HEK293 (cell line): ENCODE results near the gene LSMEM2.

Experiments
- CTCF ChIA-PET: fragments of 350-600 bp; formaldehyde crosslinking; extraction: SDS; loops from one replicate; lab custom pipeline; 2021; ENCODE audit warnings: antibody characterized with exemption; lab: Yijun Ruan, JAX
- POLR2A ChIA-PET: fragments of 300-600 bp; formaldehyde crosslinking; extraction: SDS; loops from one replicate; lab custom pipeline; 2020; ENCODE audit warnings: antibody characterized with exemption, inconsistent platforms; lab: Yijun Ruan, JAX
- H3K27ac ChIP-seq: fragments of 200-500 bp; sonication (Bioruptor generic); 2 replicates; pipeline ENCODE4 v1.5.1; 2014; ENCODE audit warnings: low read depth, low read length, control low read depth, inconsistent platforms; ENCODE audit errors: extremely low read depth
- H3K36me3 ChIP-seq, 2 experiments: fragments of 200-500 bp in 1 of 2; sonication (Bioruptor generic) in 1 of 2; 1 replicate in 1 of 2; 2 replicates in 1 of 2; pipeline ENCODE4 v1.5.1; 2014 to 2017; ENCODE audit warnings: inconsistent platforms in 2 of 2, low read length in 2 of 2; ENCODE audit not compliant: control insufficient read depth in 2 of 2, insufficient read depth in 1 of 2
- H3K4me1 ChIP-seq: fragments of 200-500 bp; sonication (Bioruptor generic); 2 replicates; pipeline ENCODE4 v1.5.1; 2014; ENCODE audit warnings: mild to moderate bottlenecking, low read length, inconsistent platforms; ENCODE audit not compliant: control insufficient read depth, insufficient read depth
- H3K4me3 ChIP-seq: 2 replicates; pipeline ENCODE4 v1.5.1; 2011; ENCODE audit warnings: low read depth, mild to moderate bottlenecking, control low read depth, low read length, moderate library complexity
- H3K9me3 ChIP-seq: fragments of 200-500 bp; sonication (Bioruptor generic); 2 replicates; pipeline ENCODE4 v1.5.1; 2014; ENCODE audit warnings: low read depth, low read length, inconsistent platforms; ENCODE audit not compliant: control insufficient read depth, insufficient read depth
- FEZF1 ChIP-seq: fragments of 450-650 bp; formaldehyde crosslinking; IDR thresholded peaks from 2 replicates; pipeline ENCODE4 v1.5.1; 2016; ENCODE audit warnings: missing biosample characterization, missing genetic modification characterization
- GLIS2 ChIP-seq: fragments of 450-650 bp; formaldehyde crosslinking; IDR thresholded peaks from 2 replicates; pipeline ENCODE4 v1.5.1; 2016; ENCODE audit warnings: missing biosample characterization, missing genetic modification characterization
- IKZF3 ChIP-seq: fragments of 450-650 bp; IDR thresholded peaks from 2 replicates; pipeline ENCODE4 v1.5.0; 2018; ENCODE audit warnings: missing biosample characterization, mild to moderate bottlenecking, missing genetic modification characterization, moderate library complexity
- INSM2 ChIP-seq: fragments of 450-650 bp; formaldehyde crosslinking; IDR thresholded peaks from 2 replicates; pipeline ENCODE4 v1.5.1; 2016; ENCODE audit warnings: missing biosample characterization, missing genetic modification characterization
- KLF7 ChIP-seq: fragments of 450-650 bp; formaldehyde crosslinking; IDR thresholded peaks from 2 replicates; pipeline ENCODE4 v1.5.1; 2016; ENCODE audit warnings: missing biosample characterization, missing genetic modification characterization, borderline replicate concordance
- MYNN ChIP-seq: fragments of 450-650 bp; formaldehyde crosslinking; IDR thresholded peaks from 2 replicates; pipeline ENCODE4 v1.5.1; 2016; ENCODE audit warnings: missing biosample characterization, missing genetic modification characterization, borderline replicate concordance
- OVOL3 ChIP-seq: fragments of 450-650 bp; formaldehyde crosslinking; IDR thresholded peaks from 2 replicates; pipeline ENCODE4 v1.5.1; 2016; ENCODE audit warnings: missing biosample characterization, missing genetic modification characterization
- REPIN1 ChIP-seq: fragments of 450-650 bp; formaldehyde crosslinking; IDR thresholded peaks from 2 replicates; pipeline ENCODE4 v1.5.1; 2017; ENCODE audit warnings: missing biosample characterization, missing genetic modification characterization, low read depth
- SETDB1 ChIP-seq: IDR thresholded peaks from one replicate; pipeline ENCODE4 v1.6.1; 2017; ENCODE audit warnings: mild to moderate bottlenecking, low read length, moderate library complexity, mixed read lengths; ENCODE audit not compliant: insufficient read length
- SP2 ChIP-seq: fragments of 450-650 bp; formaldehyde crosslinking; IDR thresholded peaks from 2 replicates; pipeline ENCODE4 v1.5.1; 2016; ENCODE audit warnings: missing biosample characterization, missing genetic modification characterization
- ZBTB10 ChIP-seq: fragments of 450-650 bp; formaldehyde crosslinking; IDR thresholded peaks from 2 replicates; pipeline ENCODE4 v1.5.1; 2016; ENCODE audit warnings: missing biosample characterization, missing genetic modification characterization
- ZBTB21 ChIP-seq: fragments of 450-650 bp; formaldehyde crosslinking; IDR thresholded peaks from 2 replicates; pipeline ENCODE4 v1.5.1; 2017; ENCODE audit warnings: missing biosample characterization, missing genetic modification characterization
- ZBTB7A ChIP-seq: fragments of 450-650 bp; formaldehyde crosslinking; IDR thresholded peaks from 2 replicates; pipeline ENCODE4 v1.5.1; 2016; ENCODE audit warnings: low read depth, missing biosample characterization, missing genetic modification characterization
- ZIC2 ChIP-seq: fragments of 450-650 bp; formaldehyde crosslinking; IDR thresholded peaks from 2 replicates; pipeline ENCODE4 v1.5.1; 2016; ENCODE audit warnings: missing biosample characterization, missing genetic modification characterization
- ZNF114 ChIP-seq: fragments of 450-650 bp; formaldehyde crosslinking; IDR thresholded peaks from 2 replicates; pipeline ENCODE4 v1.5.0; 2017; ENCODE audit warnings: missing biosample characterization, missing genetic modification characterization
- ZNF121 ChIP-seq: fragments of 450-650 bp; formaldehyde crosslinking; IDR thresholded peaks from 2 replicates; pipeline ENCODE4 v1.5.1; 2016; ENCODE audit warnings: missing biosample characterization, missing genetic modification characterization
- ZNF341 ChIP-seq: fragments of 450-650 bp; formaldehyde crosslinking; IDR thresholded peaks from 2 replicates; pipeline ENCODE4; 2016; ENCODE audit warnings: low read depth, missing biosample characterization, missing genetic modification characterization
- ZNF391 ChIP-seq: fragments of 450-650 bp; formaldehyde crosslinking; IDR thresholded peaks from 2 replicates; pipeline ENCODE4 v1.5.1; 2016; ENCODE audit warnings: low read depth, missing biosample characterization, missing genetic modification characterization, borderline replicate concordance
- ZNF394 ChIP-seq: fragments of 450-650 bp; formaldehyde crosslinking; IDR thresholded peaks from 2 replicates; pipeline ENCODE4 v1.5.1; 2016; ENCODE audit warnings: missing biosample characterization, missing genetic modification characterization, mild to moderate bottlenecking, moderate library complexity, borderline replicate concordance
- ZNF514 ChIP-seq: fragments of 450-650 bp; formaldehyde crosslinking; IDR thresholded peaks from 2 replicates; pipeline ENCODE4 v1.5.1; 2016; ENCODE audit warnings: missing biosample characterization, missing genetic modification characterization
- ZNF530 ChIP-seq: fragments of 450-650 bp; formaldehyde crosslinking; IDR thresholded peaks from 2 replicates; pipeline ENCODE4 v1.5.1; 2016; ENCODE audit warnings: low read depth, missing biosample characterization, missing genetic modification characterization
- ZNF555 ChIP-seq: fragments of 450-650 bp; formaldehyde crosslinking; conservative IDR thresholded peaks from 2 replicates; pipeline ENCODE4 v1.5.1; 2017; ENCODE audit warnings: missing biosample characterization, mild to moderate bottlenecking, missing genetic modification characterization, inconsistent platforms
- ZNF707 ChIP-seq: fragments of 450-650 bp; formaldehyde crosslinking; IDR thresholded peaks from 2 replicates; pipeline ENCODE4 v1.5.1; 2016; ENCODE audit warnings: missing biosample characterization, missing genetic modification characterization
- ZNF76 ChIP-seq: fragments of 450-650 bp; formaldehyde crosslinking; IDR thresholded peaks from 2 replicates; pipeline ENCODE4; 2016; ENCODE audit warnings: low read depth, missing biosample characterization, missing genetic modification characterization, borderline replicate concordance
- ZNF837 ChIP-seq: fragments of 450-650 bp; formaldehyde crosslinking; IDR thresholded peaks from 2 replicates; pipeline ENCODE4 v1.5.1; 2016; ENCODE audit warnings: missing biosample characterization, missing genetic modification characterization
- TF ChIP-seq, protein P1 (sequence below): fragments of 450-650 bp; formaldehyde crosslinking; IDR thresholded peaks from 2 replicates; pipeline ENCODE4 v1.5.1; 2016; ENCODE audit warnings: missing biosample characterization, missing genetic modification characterization
- TF ChIP-seq, protein P2 (sequence below): fragments of 450-650 bp; IDR thresholded peaks from 2 replicates; pipeline ENCODE4 v1.5.1; 2018; ENCODE audit warnings: missing biosample characterization, missing genetic modification characterization

LSMEM2 gene

DNA sequence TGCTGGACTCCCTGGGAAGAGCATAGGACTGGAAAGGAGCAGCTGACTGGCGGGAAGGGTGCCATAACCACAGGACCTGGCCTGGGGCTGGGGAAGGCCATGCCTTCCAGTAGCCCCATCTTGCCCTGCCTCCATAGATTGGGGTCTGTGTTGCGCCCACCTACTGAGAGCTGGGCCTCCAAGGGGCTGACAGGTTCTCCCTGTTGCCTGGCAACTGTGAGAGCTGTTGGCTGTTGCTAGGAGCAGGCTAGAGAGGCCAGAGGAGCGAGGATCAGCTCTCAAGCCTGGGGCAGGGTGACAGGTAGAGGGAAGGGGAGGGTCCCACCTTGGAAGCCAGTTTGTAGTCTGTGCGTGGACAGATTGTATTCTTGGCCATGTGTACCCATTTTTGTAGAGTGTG lies 45.7 kb upstream of the LSMEM2 start:
- TF ChIP-seq ZNF341 (tag by site-specific recombination) (peak; percentile 78), MYNN (tag by site-specific recombination) (peak; percentile 73; the same call in 1 of the 2 replicates), KLF7 (tag by site-specific recombination) (no peak), ZIC2 (peak; percentile 62), SP2 (tag by site-specific recombination) (0 out of 2 replicates have a peak, but pooled peaks have one; percentile 6), FEZF1 (peak; percentile 43), GLIS2 (peak; percentile 39; the same call in 1 of the 2 replicates), ZNF394 (tag by site-specific recombination) (peak; percentile 57; the same call in 1 of the 2 replicates), ZNF76 (tag by site-specific recombination) (no peak)
- no peak overlapping the region for H3K4me3 ChIP-seq
- POLR2A ChIA-PET = interaction anchor here (0.7 to 2.0 kb wide), 2 partner anchors 95 to 124 kb away, joined by 3 to 9 read pairs; partner anchors contain the start of gene TUSC2
- H3K4me1 ChIP-seq = peaks cover 7% of the 10 kb centered on the region
- no peaks in the 10 kb centered on the region for H3K36me3 ChIP-seq
- H3K9me3 ChIP-seq = no peaks in the 10 kb centered on the region
- H3K27ac ChIP-seq = no peak overlapping the region
- CTCF ChIA-PET = interaction anchor here (0.5 to 1.8 kb wide), 5 partner anchors 13 to 39 kb away, joined by 3 to 8 read pairs (median 5); no protein-coding TSS in a partner anchor

GRCh38 chr3:50235716-50236483 lies 43.0 kb upstream of the LSMEM2 start, which contains the start of gene GNAI2:
GNAI2 (plus strand) TSS chr3:50236204; CDS start chr3:50236336, 132 bp downstream.
- peak within 1 kb of the TSS; percentile 77 for H3K27ac ChIP-seq
- no peaks in the 10 kb centered on the region for H3K9me3 ChIP-seq
- H3K4me3 ChIP-seq = peak within 1 kb of the TSS; percentile 67
- CTCF ChIA-PET = interaction anchor here (0.6 to 3.9 kb wide), 5 partner anchors 10 to 308 kb away, joined by 3 to 28 read pairs (median 7); no protein-coding TSS in a partner anchor
- peaks cover 0 to 10% of the 10 kb centered on the region in 2 experiments; a peak in 1 of 3 replicates for H3K36me3 ChIP-seq
- peaks cover 14% of the 10 kb centered on the region for H3K4me1 ChIP-seq
- POLR2A ChIA-PET = interaction anchor here (0.5 to 2.5 kb wide), 15 partner anchors 9 to 313 kb away, joined by 3 to 17 read pairs (median 5); partner anchors contain the start of genes HYAL3, IFRD2, NAA80 and TUSC2
- TF ChIP-seq, protein P1, sequence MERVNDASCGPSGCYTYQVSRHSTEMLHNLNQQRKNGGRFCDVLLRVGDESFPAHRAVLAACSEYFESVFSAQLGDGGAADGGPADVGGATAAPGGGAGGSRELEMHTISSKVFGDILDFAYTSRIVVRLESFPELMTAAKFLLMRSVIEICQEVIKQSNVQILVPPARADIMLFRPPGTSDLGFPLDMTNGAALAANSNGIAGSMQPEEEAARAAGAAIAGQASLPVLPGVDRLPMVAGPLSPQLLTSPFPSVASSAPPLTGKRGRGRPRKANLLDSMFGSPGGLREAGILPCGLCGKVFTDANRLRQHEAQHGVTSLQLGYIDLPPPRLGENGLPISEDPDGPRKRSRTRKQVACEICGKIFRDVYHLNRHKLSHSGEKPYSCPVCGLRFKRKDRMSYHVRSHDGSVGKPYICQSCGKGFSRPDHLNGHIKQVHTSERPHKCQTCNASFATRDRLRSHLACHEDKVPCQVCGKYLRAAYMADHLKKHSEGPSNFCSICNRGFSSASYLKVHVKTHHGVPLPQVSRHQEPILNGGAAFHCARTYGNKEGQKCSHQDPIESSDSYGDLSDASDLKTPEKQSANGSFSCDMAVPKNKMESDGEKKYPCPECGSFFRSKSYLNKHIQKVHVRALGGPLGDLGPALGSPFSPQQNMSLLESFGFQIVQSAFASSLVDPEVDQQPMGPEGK (tag by site-specific recombination) = no peak
- TF ChIP-seq ZNF837 (tag by site-specific recombination) = no peak
- TF ChIP-seq REPIN1 (tag by site-specific recombination) = no peak
- TF ChIP-seq ZBTB10 (tag by site-specific recombination) = no peak
- no peak for TF ChIP-seq OVOL3 (tag by site-specific recombination)
- no peak for TF ChIP-seq IKZF3
- TF ChIP-seq FEZF1 = no peak
- no peak for TF ChIP-seq SETDB1
- TF ChIP-seq ZBTB7A (tag by site-specific recombination) = no peak
- no peak for TF ChIP-seq ZNF514 (tag by site-specific recombination)
- no peak for TF ChIP-seq ZBTB21 (tag by site-specific recombination)
- no peak for TF ChIP-seq ZNF555 (tag by site-specific recombination)
- TF ChIP-seq, protein P2, sequence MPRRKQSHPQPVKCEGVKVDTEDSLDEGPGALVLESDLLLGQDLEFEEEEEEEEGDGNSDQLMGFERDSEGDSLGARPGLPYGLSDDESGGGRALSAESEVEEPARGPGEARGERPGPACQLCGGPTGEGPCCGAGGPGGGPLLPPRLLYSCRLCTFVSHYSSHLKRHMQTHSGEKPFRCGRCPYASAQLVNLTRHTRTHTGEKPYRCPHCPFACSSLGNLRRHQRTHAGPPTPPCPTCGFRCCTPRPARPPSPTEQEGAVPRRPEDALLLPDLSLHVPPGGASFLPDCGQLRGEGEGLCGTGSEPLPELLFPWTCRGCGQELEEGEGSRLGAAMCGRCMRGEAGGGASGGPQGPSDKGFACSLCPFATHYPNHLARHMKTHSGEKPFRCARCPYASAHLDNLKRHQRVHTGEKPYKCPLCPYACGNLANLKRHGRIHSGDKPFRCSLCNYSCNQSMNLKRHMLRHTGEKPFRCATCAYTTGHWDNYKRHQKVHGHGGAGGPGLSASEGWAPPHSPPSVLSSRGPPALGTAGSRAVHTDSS = no peak; the same call in 1 of the 2 replicates
- TF ChIP-seq ZNF530 (tag by site-specific recombination) = no peak
- no peak for TF ChIP-seq ZNF391
- no peak for TF ChIP-seq INSM2 (tag by site-specific recombination)
- no peak for TF ChIP-seq ZNF114 (tag by site-specific recombination)
- no peak for TF ChIP-seq ZNF121 (tag by site-specific recombination)
- no peak for TF ChIP-seq ZNF707 (tag by site-specific recombination)
